ENCODE data around the gene SMG5.

The SMG5 gene

GRCh38 chr1:156241926-156242325 lies 40.7 kb downstream of the SMG5 start, which contains the start of gene BGLAP:
Gene BGLAP (plus strand): TSS chr1:156242184. CDS start chr1:156242232, 48 bp downstream.
- no peak for FAIRE-seq

GRCh38 chr1:156241311-156241811 lies 41.3 kb downstream of the SMG5 start:
- FAIRE-seq: no peak

GRCh38 chr1:156238248-156238647 lies 44.4 kb downstream of the SMG5 start:
- FAIRE-seq: no peak

GRCh38 chr1:156236164-156236563 lies 46.5 kb downstream of the SMG5 start:
- no peak for FAIRE-seq

- FAIRE-seq: no peak
These were observed 49.0 kb downstream of the SMG5 start for GRCh38 chr1:156233426-156234127.

- no peak for FAIRE-seq
These were observed 50.3 kb downstream of the SMG5 start for GRCh38 chr1:156232201-156232894.

GRCh38 chr1:156230473-156230837 lies 52.2 kb downstream of the SMG5 start:
- FAIRE-seq: no peak

- no peak for FAIRE-seq
These were observed 52.7 kb downstream of the SMG5 start for GRCh38 chr1:156229809-156230472.

GRCh38 chr1:156228501-156228900 lies 54.1 kb downstream of the SMG5 start:
- no peak for FAIRE-seq

GRCh38 chr1:156226782-156227181 lies 55.8 kb downstream of the SMG5 start:
- no peak for FAIRE-seq

- no peak for FAIRE-seq
These were observed 56.5 kb downstream of the SMG5 start for GRCh38 chr1:156226116-156226538.

GRCh38 chr1:156225677-156226014 lies 57.0 kb downstream of the SMG5 start:
- FAIRE-seq: no peak

GRCh38 chr1:156221986-156222692 lies 60.5 kb downstream of the SMG5 start:
- FAIRE-seq: no peak

GRCh38 chr1:156220226-156220625 lies 62.4 kb downstream of the SMG5 start:
- FAIRE-seq: no peak

GRCh38 chr1:156217871-156218270 lies 64.8 kb downstream of the SMG5 start:
- no peak for FAIRE-seq

- FAIRE-seq: peak; percentile 97
These were observed 66.1 kb downstream of the SMG5 start for GRCh38 chr1:156216361-156217086.

- FAIRE-seq: no peak
These were observed 68.4 kb downstream of the SMG5 start for GRCh38 chr1:156214024-156214748.

GRCh38 chr1:156213644-156213966 lies 69.0 kb downstream of the SMG5 start:
- FAIRE-seq: no peak

GRCh38 chr1:156212833-156213643 lies 69.6 kb downstream of the SMG5 start, which contains the start of gene PMF1:
Gene PMF1 (plus strand): TSS chr1:156213007. CDS start chr1:156213016, 9 bp downstream.
- no peak for FAIRE-seq

GRCh38 chr1:156212130-156212529 lies 70.5 kb downstream of the SMG5 start:
- FAIRE-seq: no peak

GRCh38 chr1:156211243-156211642 lies 71.4 kb downstream of the SMG5 start:
- no peak for FAIRE-seq
